Neural cell (in vitro differentiated cells): ENCODE results near the gene PHYH. TPM values are rescaled to one million over a fixed set of nuclear protein-coding genes. Genes with fewer than 3 reads are reported as not detected.

ENCODE experiments used
- H2AFZ ChIP-seq: fragments of 200-600, 300-800 bp; sonication (generic), shearing (Covaris generic); 2 replicates; pipeline ENCODE4 v1.6.0; 2014; ENCODE audit warnings: low read depth, mild to moderate bottlenecking, antibody characterized with exemption, low read length, moderate library complexity
- H3F3A ChIP-seq: fragments of 200-600 bp; shearing (Covaris generic); 2 replicates; pipeline ENCODE4 v1.6.1; 2016; ENCODE audit warnings: mild to moderate bottlenecking, moderate library complexity, mixed read lengths, antibody characterized with exemption, low read length; ENCODE audit not compliant: insufficient read depth, poor library complexity, severe bottlenecking
- H3K27ac ChIP-seq: fragments of 200-600, 300-800 bp; sonication (generic), shearing (Covaris generic); 2 replicates; pipeline ENCODE4 v1.5.1; 2014; ENCODE audit warnings: mild to moderate bottlenecking, low read length, moderate library complexity
- H3K27me3 ChIP-seq: fragments of 300-800, 200-600 bp; sonication (generic), shearing (Covaris generic); 2 replicates; pipeline ENCODE4 v1.6.0; 2014; ENCODE audit warnings: mild to moderate bottlenecking, low read depth, low read length, moderate library complexity; ENCODE audit not compliant: insufficient read depth
- H3K36me3 ChIP-seq: fragments of 300-800, 200-600 bp; sonication (generic), shearing (Covaris generic); 2 replicates; pipeline ENCODE4 v1.5.1; 2014; ENCODE audit warnings: mild to moderate bottlenecking, antibody characterized with exemption, low read length, moderate library complexity; ENCODE audit not compliant: insufficient read depth
- H3K4me2 ChIP-seq: fragments of 300-800, 200-600 bp; sonication (generic), shearing (Covaris generic); 2 replicates; pipeline ENCODE4 v1.6.0; 2014; ENCODE audit warnings: mild to moderate bottlenecking, low read length
- H3K4me3 ChIP-seq: fragments of 300-800, 200-600 bp; sonication (generic), shearing (Covaris generic); 2 replicates; pipeline ENCODE4 v1.5.1; 2014; ENCODE audit warnings: mild to moderate bottlenecking, low read length, moderate library complexity
- H3K79me2 ChIP-seq: fragments of 200-600 bp; shearing (Covaris generic); replicated peaks from 2 replicates; pipeline ENCODE4 v1.6.0; 2014; ENCODE audit warnings: mild to moderate bottlenecking, low read length, moderate library complexity; ENCODE audit not compliant: insufficient read depth
- H3K9ac ChIP-seq: fragments of 300-800, 200-600 bp; sonication (generic), shearing (Covaris generic); 2 replicates; pipeline ENCODE4 v1.6.1; 2016; ENCODE audit warnings: mild to moderate bottlenecking, low read length, mixed read lengths
- H3K9me2 ChIP-seq: fragments of 200-600 bp; shearing (Covaris generic); 2 replicates; pipeline ENCODE4 v1.6.1; 2016; ENCODE audit warnings: mild to moderate bottlenecking, low read length, mixed read lengths; ENCODE audit not compliant: insufficient read depth
- H3K9me3 ChIP-seq: fragments of 200-600, 300-800 bp; sonication (generic), shearing (Covaris generic); 2 replicates; pipeline ENCODE4 v1.6.1; 2016; ENCODE audit warnings: mild to moderate bottlenecking, mixed run types, low read length, moderate library complexity, mixed read lengths
- H4K20me1 ChIP-seq: fragments of 200-600 bp; shearing (Covaris generic); 2 replicates; pipeline ENCODE4 v1.6.1; 2016; ENCODE audit warnings: mild to moderate bottlenecking, mixed run types; ENCODE audit not compliant: insufficient read depth
- CTCF ChIP-seq: fragments of 450-650 bp; IDR thresholded peaks from 2 replicates; pipeline ENCODE4 v1.5.1; 2014; ENCODE audit warnings: antibody characterized with exemption, mild to moderate bottlenecking, moderate library complexity; ENCODE audit not compliant: poor library complexity, severe bottlenecking
- EP300 ChIP-seq: fragments of 450-650 bp; conservative IDR thresholded peaks from 2 replicates; pipeline ENCODE4 v1.6.1; 2014; ENCODE audit warnings: antibody characterized with exemption, mild to moderate bottlenecking, moderate library complexity; ENCODE audit not compliant: poor library complexity, severe bottlenecking
- EZH2 ChIP-seq: fragments of 200-600, 300-800 bp; shearing (Covaris generic), sonication (generic); IDR thresholded peaks from 2 replicates; pipeline ENCODE4 v1.6.1; 2014; ENCODE audit warnings: antibody characterized with exemption, low read length, borderline replicate concordance, mild to moderate bottlenecking; ENCODE audit not compliant: insufficient read depth, poor library complexity, severe bottlenecking
- MXI1 ChIP-seq: fragments of 450-650 bp; conservative IDR thresholded peaks from 2 replicates; pipeline ENCODE4 v1.6.1; 2014; ENCODE audit warnings: antibody characterized with exemption, mild to moderate bottlenecking; ENCODE audit not compliant: poor library complexity, severe bottlenecking
- POLR2AphosphoS5 ChIP-seq: IDR thresholded peaks from 2 replicates; pipeline ENCODE4 v1.6.1; 2012
- RAD21 ChIP-seq: fragments of 450-650 bp; conservative IDR thresholded peaks from 2 replicates; pipeline ENCODE4 v1.6.1; 2014; ENCODE audit warnings: antibody characterized with exemption, mild to moderate bottlenecking, moderate library complexity
- REST ChIP-seq: IDR thresholded peaks from 2 replicates; pipeline ENCODE4 v1.6.1; 2012; ENCODE audit warnings: borderline replicate concordance
- SMC3 ChIP-seq: fragments of 450-650 bp; conservative IDR thresholded peaks from 2 replicates; pipeline ENCODE4 v1.6.1; 2014; ENCODE audit warnings: antibody characterized with exemption, mild to moderate bottlenecking, moderate library complexity; ENCODE audit not compliant: poor library complexity
- TAF1 ChIP-seq: IDR thresholded peaks from 2 replicates; pipeline ENCODE4 v1.6.1; 2012; ENCODE audit warnings: low read depth
- polyA plus RNA-seq: library from polyadenylated mRNA; depleted of rRNA; stranded (reverse); fragments of >200 nt; gene quantifications from 2 replicates; pipeline ENCODE4 v1.2.3, GENCODE V29; 2014

PHYH gene
- polyA plus RNA-seq, 1 donor from 2014 or later, result 7.7 TPM

GRCh38 chr10:13310518-13311176, 10.8 kb upstream of the PHYH start:
- Histone ChIP-seq H3K9ac (no peak overlapping the region), H3K9me2 (no peaks in the 10 kb centered on the region), H2AFZ (no peak overlapping the region), H3K27ac (no peak overlapping the region), H3K4me3 (no peak overlapping the region), H3F3A (no peaks in the 10 kb centered on the region), H3K4me2 (no peak overlapping the region), H3K36me3 (no peaks in the 10 kb centered on the region), H4K20me1 (no peaks in the 10 kb centered on the region), H3K9me3 (no peaks in the 10 kb centered on the region), H3K27me3 (no peaks in the 10 kb centered on the region), H3K79me2 (no peaks in the 10 kb centered on the region)
- no peak for TF ChIP-seq EZH2
- TF ChIP-seq MXI1, result no peak
- TF ChIP-seq CTCF, result no peak
- no peak for TF ChIP-seq RAD21
- no peak for TF ChIP-seq TAF1
- no peak for TF ChIP-seq EP300
- TF ChIP-seq SMC3, result no peak
- no peak for TF ChIP-seq POLR2AphosphoS5
- no peak for TF ChIP-seq REST

GRCh38 chr10:13309792-13310191, 9.9 kb upstream of the PHYH start:
- Histone ChIP-seq H3K27ac (no peak overlapping the region), H3K4me3 (no peak overlapping the region), H3K27me3 (no peaks in the 10 kb centered on the region), H3K9me3 (no peaks in the 10 kb centered on the region), H3K9ac (no peak overlapping the region), H3F3A (no peaks in the 10 kb centered on the region), H3K9me2 (no peaks in the 10 kb centered on the region), H4K20me1 (no peaks in the 10 kb centered on the region), H2AFZ (no peak overlapping the region), H3K79me2 (no peaks in the 10 kb centered on the region), H3K36me3 (no peaks in the 10 kb centered on the region), H3K4me2 (no peak overlapping the region)
- no peak for TF ChIP-seq TAF1
- no peak for TF ChIP-seq EZH2
- TF ChIP-seq SMC3, result no peak
- TF ChIP-seq CTCF, result no peak
- TF ChIP-seq MXI1, result no peak
